ENCODE measurements around the gene KIRREL3.

GRCh38 chr11:126464796-126465195, 535.8 kb downstream of the KIRREL3 start:
- TF ChIP-seq CTCF (IDR thresholded peaks at IDR 0.05) = no peak
- TF ChIP-seq SMC3 (IDR thresholded peaks at IDR 0.05) = no peak
- TF ChIP-seq POLR2A (IDR thresholded peaks at IDR 0.05; ENCODE audit: low read length) = no peak

All from A549 (cell line).